Lung (tissue), 12 donors: ENCODE measurements around the gene ADRM1. TPM values are rescaled to one million over a fixed set of nuclear protein-coding genes. Genes with fewer than 3 reads are reported as not detected.
A peak's percentile ranks its signal among the peaks of the same experiment; 100 is the strongest.

ENCODE experiments used
- ATAC-seq: fragments of 200-7000 bp; cut with Tn5 transposase; one replicate; pipeline ENCODE4 v1.9.1; 2020; ENCODE audit warnings: moderate number of reproducible peaks; ENCODE audit not compliant: insufficient read depth, low FRiP score
- DNase-seq, 3 donors: peaks; one replicate each; pipeline ENCODE4 v3.0.0-alpha.2; 2013 to 2017
- H3K27ac ChIP-seq, 2 donors: one replicate each; pipeline ENCODE4 v1.5.1; 2013; ENCODE audit warnings: mild to moderate bottlenecking in 2 of 2, moderate library complexity in 2 of 2, control low read depth in 1 of 2, inconsistent platforms in 1 of 2, low read depth in 1 of 2, low read length in 1 of 2
- H3K27me3 ChIP-seq, 3 donors: one replicate each; pipeline ENCODE4 v1.5.1; 2013; ENCODE audit warnings: low read length in 2 of 3; ENCODE audit not compliant: control insufficient read depth in 3 of 3, insufficient read depth in 3 of 3
- H3K36me3 ChIP-seq, 4 donors: one replicate each; pipeline ENCODE4 v1.5.1; 2013; ENCODE audit warnings: low read length in 4 of 4, mild to moderate bottlenecking in 1 of 4, moderate library complexity in 1 of 4; ENCODE audit not compliant: control insufficient read depth in 4 of 4, insufficient read depth in 4 of 4
- H3K4me1 ChIP-seq, 5 donors: one replicate each; pipeline ENCODE4 v1.5.1; 2013; ENCODE audit warnings: low read length in 5 of 5, mild to moderate bottlenecking in 2 of 5, moderate library complexity in 1 of 5; ENCODE audit not compliant: control insufficient read depth in 5 of 5, insufficient read depth in 5 of 5
- H3K4me3 ChIP-seq: one replicate; pipeline ENCODE4 v1.5.1; 2013; ENCODE audit warnings: mild to moderate bottlenecking, control low read depth, moderate library complexity
- H3K9ac ChIP-seq, 2 donors: one replicate each; pipeline ENCODE4 v1.5.1; 2013; ENCODE audit warnings: low read length in 2 of 2, control low read depth in 1 of 2; ENCODE audit not compliant: insufficient read depth in 1 of 2
- H3K9me3 ChIP-seq, 4 donors: one replicate each; pipeline ENCODE4 v1.5.1; 2013; ENCODE audit warnings: low read length in 3 of 4, mild to moderate bottlenecking in 1 of 4, moderate library complexity in 1 of 4; ENCODE audit not compliant: control insufficient read depth in 4 of 4, insufficient read depth in 3 of 4
- WGBS, 2 donors: extraction: QIAGEN DNeasy Blood & Tissue Kit; methylation state at CpG; one replicate each; pipeline ENCODE4 v1.1.7; 2013; 5-methylcytosine and 5-hydroxymethylcytosine counted together
- polyA plus RNA-seq, 2 donors: library from polyadenylated mRNA; stranded (reverse); fragments of 200-250 nt; gene quantifications; one replicate each; pipeline ENCODE4 v1.2.1, GENCODE V29; 2013
- total RNA-seq, 2 donors: library from RNA; depleted of rRNA in 1 of 2; stranded (reverse); fragments of >200 nt in 1 of 2; gene quantifications; one replicate each; pipeline ENCODE4 v1.2.1, GENCODE V29; 2014 to 2021
- TF ChIP-seq, protein P1 (sequence below): IDR thresholded peaks from 2 replicates; pipeline ENCODE4 v1.5.1; 2012; ENCODE audit warnings: mild to moderate bottlenecking; ENCODE audit errors: control extremely low read depth, extremely low read depth
- donor health status: control.
- donor health status: control.
- donor health status: Bipolar disorder and iron deficiency.
- donor health status: healthy.
- donor health status: DM: yes; HTN: yes; CAD: no.

The ADRM1 gene
- total and polyA plus RNA-seq, 4 donors, result 43.1 to 140 (median 106) TPM

DNA sequence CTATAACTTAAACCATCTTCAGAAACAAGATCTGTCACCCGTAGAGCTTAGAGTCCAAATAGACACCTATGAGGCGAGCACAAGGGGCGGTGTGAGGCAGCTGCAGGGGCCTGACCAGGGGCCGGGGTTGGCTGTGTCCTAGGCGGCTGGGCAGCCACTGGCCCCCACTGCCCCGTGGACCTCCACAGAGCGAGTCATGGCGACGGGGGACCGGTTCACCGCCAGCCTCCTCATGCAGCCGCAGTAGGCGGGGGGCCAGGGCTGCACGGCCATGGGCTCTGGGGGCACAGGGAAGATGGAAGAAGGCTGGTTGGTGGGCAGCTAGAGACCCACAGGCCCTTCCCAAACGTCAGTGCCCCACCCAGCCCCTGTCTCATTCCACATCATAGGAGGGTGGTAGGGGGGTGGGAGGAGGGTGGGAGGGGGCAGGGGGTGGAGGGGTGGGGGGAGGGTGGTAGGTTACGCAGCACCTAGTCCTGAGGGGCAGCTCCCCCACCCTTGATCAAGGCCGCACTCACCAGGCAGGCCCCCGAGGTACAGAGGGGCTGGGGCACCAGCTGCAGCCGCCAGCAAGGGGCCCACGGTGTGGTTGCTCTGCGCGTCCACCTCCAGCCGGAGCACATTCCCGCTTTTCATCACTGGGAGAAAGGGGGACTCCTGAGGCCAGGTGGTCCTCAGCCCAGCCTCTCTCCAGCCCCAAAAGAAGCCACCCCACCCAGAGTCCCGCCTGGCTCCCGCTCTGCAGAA lies 6.6 kb downstream of the ADRM1 start:
- ATAC-seq (no peak), DNase-seq (no peak)
- Histone ChIP-seq H3K27me3 (no peaks in the 10 kb centered on the region), H3K9ac (no peak overlapping the region), H3K4me3 (no peak overlapping the region), H3K36me3 (peaks cover 5 to 91% (median 28%) of the 10 kb centered on the region in 4 donors), H3K9me3 (peaks cover 0 to 3% (median 0%) of the 10 kb centered on the region in 4 donors), H3K4me1 (peaks cover 0 to 9% (median 4%) of the 10 kb centered on the region in 5 donors), H3K27ac (no peak overlapping the region)
- 90% methylated on average over 24 to 26 of the region's 26 CpGs for whole genome bisulfite sequencing, 2 donors
- TF ChIP-seq, protein P1, sequence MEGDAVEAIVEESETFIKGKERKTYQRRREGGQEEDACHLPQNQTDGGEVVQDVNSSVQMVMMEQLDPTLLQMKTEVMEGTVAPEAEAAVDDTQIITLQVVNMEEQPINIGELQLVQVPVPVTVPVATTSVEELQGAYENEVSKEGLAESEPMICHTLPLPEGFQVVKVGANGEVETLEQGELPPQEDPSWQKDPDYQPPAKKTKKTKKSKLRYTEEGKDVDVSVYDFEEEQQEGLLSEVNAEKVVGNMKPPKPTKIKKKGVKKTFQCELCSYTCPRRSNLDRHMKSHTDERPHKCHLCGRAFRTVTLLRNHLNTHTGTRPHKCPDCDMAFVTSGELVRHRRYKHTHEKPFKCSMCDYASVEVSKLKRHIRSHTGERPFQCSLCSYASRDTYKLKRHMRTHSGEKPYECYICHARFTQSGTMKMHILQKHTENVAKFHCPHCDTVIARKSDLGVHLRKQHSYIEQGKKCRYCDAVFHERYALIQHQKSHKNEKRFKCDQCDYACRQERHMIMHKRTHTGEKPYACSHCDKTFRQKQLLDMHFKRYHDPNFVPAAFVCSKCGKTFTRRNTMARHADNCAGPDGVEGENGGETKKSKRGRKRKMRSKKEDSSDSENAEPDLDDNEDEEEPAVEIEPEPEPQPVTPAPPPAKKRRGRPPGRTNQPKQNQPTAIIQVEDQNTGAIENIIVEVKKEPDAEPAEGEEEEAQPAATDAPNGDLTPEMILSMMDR, result no peak

DNA sequence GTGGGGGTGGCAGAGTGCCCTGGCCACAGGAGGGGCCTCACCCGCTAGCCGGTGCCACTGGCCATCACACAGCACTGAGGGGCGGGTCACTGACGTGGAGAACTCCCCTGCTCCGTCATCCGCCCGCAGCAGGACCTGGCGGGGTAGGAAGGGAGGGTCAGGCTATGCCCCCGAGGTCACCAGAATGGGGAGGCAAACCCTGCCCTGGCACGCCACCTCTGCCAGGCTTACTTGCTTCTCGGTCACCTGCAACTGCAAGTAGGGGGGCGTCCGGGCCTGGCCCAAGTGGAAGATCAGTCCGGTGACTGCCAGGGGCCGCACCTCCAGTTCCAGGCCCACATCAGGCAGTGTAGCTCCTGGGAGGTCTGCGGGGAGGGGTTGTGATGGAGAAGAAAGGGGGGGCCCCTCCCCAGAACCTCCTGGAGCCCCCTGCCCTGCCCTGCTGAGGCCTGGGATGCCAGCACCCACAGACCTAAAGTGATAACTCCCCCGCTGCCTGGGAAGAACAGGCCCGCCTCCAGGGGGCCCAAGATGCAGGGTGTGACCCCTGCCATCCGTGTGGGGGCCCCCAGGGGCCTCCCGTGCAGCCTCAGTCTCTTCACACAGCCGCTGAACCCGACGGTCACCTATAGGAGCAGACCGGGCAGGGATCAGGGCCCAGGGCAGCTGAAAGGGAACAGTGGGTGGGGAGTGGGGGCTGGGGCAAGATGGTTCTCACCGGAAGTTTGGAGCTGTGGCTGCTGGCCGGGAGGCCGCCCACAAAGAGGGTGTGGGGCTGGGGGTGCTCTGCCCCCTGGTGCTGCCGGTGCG lies 7.4 kb downstream of the ADRM1 start:
- TF ChIP-seq, protein P1, result no peak
- Histone ChIP-seq H3K27me3 (no peaks in the 10 kb centered on the region), H3K4me1 (peaks cover 0 to under 1% (median 0%) of the 10 kb centered on the region in 5 donors), H3K9ac (no peak overlapping the region), H3K4me3 (no peak overlapping the region), H3K27ac (no peak overlapping the region), H3K36me3 (peaks cover 2 to 91% (median 28%) of the 10 kb centered on the region in 4 donors), H3K9me3 (peaks cover 0 to 3% (median 0%) of the 10 kb centered on the region in 4 donors)
- WGBS, 2 donors, result 82 to 85% methylated on average over 29 of the region's 29 CpGs
- DNase-seq, result peak in 1 of 3 donors; percentile 55
- ATAC-seq, result no peak

DNA sequence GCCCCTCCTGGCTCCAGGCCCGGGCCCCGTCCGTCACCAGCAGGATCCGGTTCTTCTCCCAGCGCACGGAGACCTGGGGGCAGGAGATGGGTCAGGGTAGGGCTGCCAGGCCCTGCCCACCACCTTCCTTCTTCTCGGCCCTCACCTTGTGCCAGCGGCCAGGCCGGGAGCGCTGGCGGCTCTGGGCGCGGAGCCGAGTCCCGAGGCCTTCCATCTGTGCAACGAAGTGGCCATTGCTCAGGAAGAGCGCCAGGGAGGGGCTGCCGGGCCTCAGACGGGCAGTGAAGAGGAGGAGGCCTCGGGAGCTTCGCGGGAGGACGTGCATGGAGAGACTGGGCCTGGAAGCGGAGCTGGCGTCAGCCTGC lies 7.9 kb downstream of the ADRM1 start:
- 81 to 86% methylated on average over 25 of the region's 25 CpGs for WGBS, 2 donors
- no peak overlapping the region for H3K27ac ChIP-seq
- no peaks in the 10 kb centered on the region for H3K4me1 ChIP-seq
- ATAC-seq (no peak), DNase-seq (peak; percentile 41 to 47 (median 45))
- H3K36me3 ChIP-seq, result peaks cover 0 to 93% (median 26%) of the 10 kb centered on the region in 4 donors
- H3K9me3 ChIP-seq, result peaks cover 0 to 3% (median 0%) of the 10 kb centered on the region in 4 donors
- H3K27me3 ChIP-seq, result no peaks in the 10 kb centered on the region
- H3K4me3 ChIP-seq, result no peak overlapping the region
- TF ChIP-seq, protein P1, result no peak
- H3K9ac ChIP-seq, result no peak overlapping the region
